ENCODE results near the gene DUSP19. TPM values are rescaled to one million over a fixed set of nuclear protein-coding genes. Genes with fewer than 3 reads are reported as not detected.

DUSP19 gene
- total RNA-seq, 4 donors from 2014 or later = 1.6 to 2.7 (median 1.8) TPM; not detected in 1

DNA sequence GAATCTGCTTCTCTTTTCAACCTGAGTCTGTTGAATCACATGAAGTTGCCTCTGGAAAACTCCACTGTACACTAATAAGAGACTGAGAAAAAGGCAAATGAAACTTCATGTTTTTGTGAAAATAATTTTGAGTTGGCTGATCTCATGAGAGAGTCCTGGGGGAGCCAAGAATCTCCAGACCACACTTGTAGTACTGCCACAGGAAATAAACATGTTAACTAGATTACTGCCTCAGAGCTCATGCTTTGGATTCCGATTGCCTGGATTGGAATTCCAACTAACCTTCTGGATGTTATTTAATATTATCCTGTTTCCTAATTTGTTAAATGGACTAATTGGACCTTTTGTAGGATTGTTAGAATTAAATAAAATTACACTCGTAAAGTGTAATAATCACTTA lies 70.9 kb downstream of the DUSP19 start:
- intact Hi-C loops (cut with DNase I; ENCODE audit: low total_unique reads) (no loop called here), in situ Hi-C loops (cut with MboI; ENCODE audit: low pct_ligation_motif_present in 1 of 4, low pct_unique_long_range_greater_than_20kb in 1 of 4, low sequenced_read_pairs in 3 of 4) (no loop called here)
- H3K27me3 ChIP-seq = no peaks in the 10 kb centered on the region
- WGBS, 2 donors (ENCODE audit: low coverage in 1 of 2) = 81 to 90% methylated on average over 2 of the region's 2 CpGs
- no peaks in the 10 kb centered on the region for H3K9me3 ChIP-seq
- TF ChIP-seq, protein P1, sequence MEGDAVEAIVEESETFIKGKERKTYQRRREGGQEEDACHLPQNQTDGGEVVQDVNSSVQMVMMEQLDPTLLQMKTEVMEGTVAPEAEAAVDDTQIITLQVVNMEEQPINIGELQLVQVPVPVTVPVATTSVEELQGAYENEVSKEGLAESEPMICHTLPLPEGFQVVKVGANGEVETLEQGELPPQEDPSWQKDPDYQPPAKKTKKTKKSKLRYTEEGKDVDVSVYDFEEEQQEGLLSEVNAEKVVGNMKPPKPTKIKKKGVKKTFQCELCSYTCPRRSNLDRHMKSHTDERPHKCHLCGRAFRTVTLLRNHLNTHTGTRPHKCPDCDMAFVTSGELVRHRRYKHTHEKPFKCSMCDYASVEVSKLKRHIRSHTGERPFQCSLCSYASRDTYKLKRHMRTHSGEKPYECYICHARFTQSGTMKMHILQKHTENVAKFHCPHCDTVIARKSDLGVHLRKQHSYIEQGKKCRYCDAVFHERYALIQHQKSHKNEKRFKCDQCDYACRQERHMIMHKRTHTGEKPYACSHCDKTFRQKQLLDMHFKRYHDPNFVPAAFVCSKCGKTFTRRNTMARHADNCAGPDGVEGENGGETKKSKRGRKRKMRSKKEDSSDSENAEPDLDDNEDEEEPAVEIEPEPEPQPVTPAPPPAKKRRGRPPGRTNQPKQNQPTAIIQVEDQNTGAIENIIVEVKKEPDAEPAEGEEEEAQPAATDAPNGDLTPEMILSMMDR (IDR thresholded peaks at IDR 0.05) = no peak
- TF ChIP-seq POLR2AphosphoS5 (IDR thresholded peaks at IDR 0.05) (no peak), EP300 (IDR thresholded peaks at IDR 0.05; ENCODE audit: low read depth) (no peak), POLR2A (IDR thresholded peaks at IDR 0.05) (no peak)
- no peaks in the 10 kb centered on the region for H3K36me3 ChIP-seq
- no peak overlapping the region for H3K4me3 ChIP-seq
- no peak overlapping the region for H3K27ac ChIP-seq
- peaks cover 0 to 3% (median 0%) of the 10 kb centered on the region in 4 donors for H3K4me1 ChIP-seq
- DNase-seq = no peak

Small RNA genes within 50 kb of the gene (small RNA-seq; reads per million reads assigned to genes)
- 0 reads per million in 4 donors for gene RF00599

Other genes with a start within 250 kb of the DUSP19 start
- gene FRZB, start 212.1 kb upstream of the DUSP19 start, total RNA-seq = 10 to 100 TPM in 1 of 4 donors, 1 to 10 TPM in 2, under 1 TPM in 1; 0.37 to 11.9 (median 2.9) TPM
- gene NCKAP1, start 40.3 kb upstream of the DUSP19 start, total RNA-seq = 10 to 100 TPM; 45.3 to 99.7 (median 74.3) TPM
- gene NUP35, start 45.7 kb downstream of the DUSP19 start, total RNA-seq = 10 to 100 TPM in 1 of 4 donors, 1 to 10 TPM in 2, under 1 TPM in 1; 0.75 to 29.1 (median 8.0) TPM